Keratinocyte (primary cell): ENCODE data around the gene FBLN5.

Experiments used
- EZH2 ChIP-seq: IDR thresholded peaks from one replicate; pipeline ENCODE4 v1.6.1; 2012; ENCODE audit warnings: inconsistent platforms, mild to moderate bottlenecking, low read length, moderate library complexity
- TF ChIP-seq, protein P1 (sequence below), 3 experiments: IDR thresholded peaks in 1 of 3; conservative IDR thresholded peaks in 1 of 3; optimal IDR thresholded peaks in 1 of 3; 2 replicates in 2 of 3; 3 replicates in 1 of 3; pipeline versions ENCODE3 to v1.5.1; 2011; ENCODE audit warnings: low read length in 3 of 3, mild to moderate bottlenecking in 3 of 3, moderate library complexity in 2 of 3, control low read depth in 1 of 3, inconsistent platforms in 1 of 3; ENCODE audit not compliant: insufficient read depth in 2 of 3; ENCODE audit errors: extremely low read depth in 1 of 3

DNA sequence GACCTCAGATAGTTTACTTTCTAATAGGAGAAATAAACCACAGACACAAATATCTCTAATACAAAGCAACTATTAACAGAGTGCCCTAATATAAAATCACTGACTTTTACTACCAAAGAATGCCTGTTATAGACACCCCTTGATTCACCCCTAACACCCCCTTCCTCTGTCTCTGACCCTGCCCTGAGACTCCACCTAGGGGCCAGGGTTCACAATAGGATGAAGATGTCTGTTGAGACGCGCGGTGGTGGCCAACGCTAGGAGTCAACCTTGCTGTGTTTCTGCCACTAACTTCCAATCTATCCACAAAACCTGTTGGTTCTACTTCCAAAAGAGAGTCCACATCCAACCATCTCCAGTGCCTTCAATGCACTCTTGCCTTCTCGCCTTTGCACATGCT, 69.2 kb downstream of the FBLN5 start:
- TF ChIP-seq, protein P1, sequence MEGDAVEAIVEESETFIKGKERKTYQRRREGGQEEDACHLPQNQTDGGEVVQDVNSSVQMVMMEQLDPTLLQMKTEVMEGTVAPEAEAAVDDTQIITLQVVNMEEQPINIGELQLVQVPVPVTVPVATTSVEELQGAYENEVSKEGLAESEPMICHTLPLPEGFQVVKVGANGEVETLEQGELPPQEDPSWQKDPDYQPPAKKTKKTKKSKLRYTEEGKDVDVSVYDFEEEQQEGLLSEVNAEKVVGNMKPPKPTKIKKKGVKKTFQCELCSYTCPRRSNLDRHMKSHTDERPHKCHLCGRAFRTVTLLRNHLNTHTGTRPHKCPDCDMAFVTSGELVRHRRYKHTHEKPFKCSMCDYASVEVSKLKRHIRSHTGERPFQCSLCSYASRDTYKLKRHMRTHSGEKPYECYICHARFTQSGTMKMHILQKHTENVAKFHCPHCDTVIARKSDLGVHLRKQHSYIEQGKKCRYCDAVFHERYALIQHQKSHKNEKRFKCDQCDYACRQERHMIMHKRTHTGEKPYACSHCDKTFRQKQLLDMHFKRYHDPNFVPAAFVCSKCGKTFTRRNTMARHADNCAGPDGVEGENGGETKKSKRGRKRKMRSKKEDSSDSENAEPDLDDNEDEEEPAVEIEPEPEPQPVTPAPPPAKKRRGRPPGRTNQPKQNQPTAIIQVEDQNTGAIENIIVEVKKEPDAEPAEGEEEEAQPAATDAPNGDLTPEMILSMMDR (optimal IDR thresholded peaks at IDR 0.05 in 1 of 3, IDR thresholded peaks at IDR 0.05 in 1 of 3, conservative IDR thresholded peaks at IDR 0.05 in 1 of 3; ENCODE audit: extremely low read depth in 1 of 3, insufficient read depth in 2 of 3, low read length in 3 of 3): no peak
- TF ChIP-seq EZH2: no peak
